SK-N-SH (cell line): ENCODE results near the gene DVL3. TPM values are rescaled to one million over a fixed set of nuclear protein-coding genes. Genes with fewer than 3 reads are reported as not detected.
A peak's percentile ranks its signal among the peaks of the same experiment; 100 is the strongest.
"Not testable (repeated sequence)": the region's sequence is repeated elsewhere in the genome, so short reads cannot be mapped to it uniquely, and the experiment has no call there.

Experiments used
- CTCF ChIA-PET: fragments of 300-600, 350-600 bp; formaldehyde crosslinking; extraction: SDS; loops from one replicate; lab custom pipeline; 2021; lab: Yijun Ruan, JAX
- POLR2A ChIA-PET: fragments of 350-600 bp; sonication (Branson Sonifier 250); formaldehyde crosslinking; extraction: SDS; loops from one replicate; lab custom pipeline; 2020; ENCODE audit warnings: antibody characterized with exemption, inconsistent platforms; lab: Yijun Ruan, JAX
- DNase-seq: peaks from one replicate; pipeline ENCODE4 v3.0.0; 2012
- H2AFZ ChIP-seq: fragments of 200-600 bp; sonication (generic); 2 replicates; pipeline ENCODE4 v1.8.1; 2016; ENCODE audit warnings: antibody characterized with exemption, mild to moderate bottlenecking, low read depth
- H3F3A ChIP-seq: fragments of 200-600 bp; sonication (generic); replicated peaks from 2 replicates; pipeline ENCODE3; 2016; ENCODE audit warnings: antibody characterized with exemption, mild to moderate bottlenecking; ENCODE audit not compliant: insufficient read depth
- H3K27ac ChIP-seq, 2 experiments: fragments of 200-500 bp in 1 of 2; fragments of 200-600 bp in 1 of 2; sonication (Bioruptor generic) in 1 of 2; sonication (generic), shearing (Covaris generic) in 1 of 2; 2 replicates each; pipeline versions ENCODE4 v1.5.1 to v1.6.1; 2014 to 2016; ENCODE audit warnings: low read depth in 2 of 2, inconsistent platforms in 1 of 2, low read length in 1 of 2, mild to moderate bottlenecking in 1 of 2, mixed read lengths in 1 of 2
- H3K27me3 ChIP-seq: fragments of 200-600 bp; sonication (generic), shearing (Covaris generic); 2 replicates; pipeline ENCODE4 v1.6.1; 2016; ENCODE audit warnings: mixed run types; ENCODE audit not compliant: insufficient read depth
- H3K36me3 ChIP-seq, 2 experiments: fragments of 200-500 bp in 1 of 2; fragments of 200-600 bp in 1 of 2; sonication (Bioruptor generic) in 1 of 2; sonication (generic) in 1 of 2; replicated peaks in 1 of 2; 2 replicates each; pipeline versions ENCODE3 to v1.5.1; 2014 to 2016; ENCODE audit warnings: low read length in 1 of 2, mild to moderate bottlenecking in 1 of 2; ENCODE audit not compliant: insufficient read depth in 2 of 2, control insufficient read depth in 1 of 2
- H3K4me1 ChIP-seq, 2 experiments: fragments of 200-500 bp in 1 of 2; fragments of 200-600 bp in 1 of 2; sonication (Bioruptor generic) in 1 of 2; sonication (generic), shearing (Covaris generic) in 1 of 2; 2 replicates each; pipeline versions ENCODE4 v1.5.1 to v1.6.1; 2014 to 2016; ENCODE audit warnings: low read depth in 1 of 2, low read length in 1 of 2, mixed run types in 1 of 2; ENCODE audit not compliant: insufficient read depth in 2 of 2, control insufficient read depth in 1 of 2
- H3K4me2 ChIP-seq: fragments of 200-600 bp; sonication (generic), shearing (Covaris generic); 2 replicates; pipeline ENCODE4 v1.6.1; 2017; ENCODE audit warnings: mixed run types
- H3K4me3 ChIP-seq, 2 experiments: fragments of 200-500 bp in 1 of 2; fragments of 200-600 bp in 1 of 2; sonication (Bioruptor generic) in 1 of 2; sonication (generic), shearing (Covaris generic) in 1 of 2; 2 replicates each; pipeline versions ENCODE4 v1.5.1 to v1.8.1; 2014 to 2016; ENCODE audit warnings: low read depth in 2 of 2, inconsistent platforms in 1 of 2, low read length in 1 of 2, mild to moderate bottlenecking in 1 of 2, mixed read lengths in 1 of 2, moderate library complexity in 1 of 2
- H3K79me2 ChIP-seq: fragments of 200-600 bp; sonication (generic); 2 replicates; pipeline ENCODE4 v1.8.1; 2017; ENCODE audit warnings: mild to moderate bottlenecking; ENCODE audit not compliant: insufficient read depth
- H3K9ac ChIP-seq: fragments of 200-600 bp; sonication (generic); 2 replicates; pipeline ENCODE4 v1.6.1; 2017; ENCODE audit warnings: mixed run types
- H3K9me2 ChIP-seq: fragments of 200-600 bp; sonication (generic); 2 replicates; pipeline ENCODE4 v1.6.1; 2017; ENCODE audit warnings: mixed run types
- H3K9me3 ChIP-seq: fragments of 200-600 bp; sonication (generic); 2 replicates; pipeline ENCODE4 v1.6.1; 2017; ENCODE audit warnings: mixed run types, mild to moderate bottlenecking, moderate library complexity
- H4K20me1 ChIP-seq: fragments of 200-600 bp; sonication (generic); 2 replicates; pipeline ENCODE4 v1.6.1; 2017; ENCODE audit warnings: mild to moderate bottlenecking, mixed run types; ENCODE audit not compliant: insufficient read depth
- CHD2 ChIP-seq: fragments of 150-350 bp; IDR thresholded peaks from 2 replicates; pipeline ENCODE4 v1.6.1; 2018; ENCODE audit warnings: low read length; ENCODE audit not compliant: partially characterized antibody
- CTCF ChIP-seq: fragments of 200-600 bp; sonication (generic); IDR thresholded peaks from 2 replicates; pipeline ENCODE4 v1.6.1; 2017; ENCODE audit warnings: antibody characterized with exemption, mild to moderate bottlenecking, moderate library complexity
- ELF1 ChIP-seq: IDR thresholded peaks from 2 replicates; pipeline ENCODE4 v1.4.0; 2012
- EP300 ChIP-seq, 2 experiments: IDR thresholded peaks; 2 replicates each; pipeline versions ENCODE4 v1.4.0 to v1.6.1; 2012; ENCODE audit warnings: borderline replicate concordance in 1 of 2, low read depth in 1 of 2, low read length in 1 of 2
- FOSL2 ChIP-seq: IDR thresholded peaks from 2 replicates; pipeline ENCODE4 v1.4.0; 2012; ENCODE audit warnings: low read depth, mild to moderate bottlenecking, moderate library complexity, borderline replicate concordance
- FOXJ3 ChIP-seq: sonication (generic); formaldehyde crosslinking; IDR thresholded peaks from 2 replicates; pipeline ENCODE4 v1.5.1; 2020; ENCODE audit warnings: mild to moderate bottlenecking, missing genetic modification reagents
- MXI1 ChIP-seq: IDR thresholded peaks from 2 replicates; pipeline ENCODE4 v1.6.1; 2012; ENCODE audit warnings: mild to moderate bottlenecking, low read depth, low read length, improper control_type of control experiment
- NFIC ChIP-seq: IDR thresholded peaks from 2 replicates; pipeline ENCODE4 v1.4.0; 2012; ENCODE audit warnings: borderline replicate concordance
- PBX3 ChIP-seq: IDR thresholded peaks from 2 replicates; pipeline ENCODE4; 2012
- RAD21 ChIP-seq: IDR thresholded peaks from 2 replicates; pipeline ENCODE4 v1.6.1; 2012; ENCODE audit warnings: mild to moderate bottlenecking, low read length
- SMC3 ChIP-seq: IDR thresholded peaks from 2 replicates; pipeline ENCODE4 v1.6.1; 2012; ENCODE audit warnings: low read depth, low read length, improper control_type of control experiment
- TAF1 ChIP-seq: IDR thresholded peaks from 2 replicates; pipeline ENCODE4 v1.6.1; 2012; ENCODE audit warnings: low read depth, mild to moderate bottlenecking, low read length, moderate library complexity, borderline replicate concordance
- TEAD4 ChIP-seq: IDR thresholded peaks from 2 replicates; pipeline ENCODE4 v1.4.0; 2012; ENCODE audit warnings: mild to moderate bottlenecking, borderline replicate concordance; ENCODE audit not compliant: insufficient read depth
- YY1 ChIP-seq: IDR thresholded peaks from 2 replicates; pipeline ENCODE4 v1.4.0; 2012; ENCODE audit warnings: low read depth, mild to moderate bottlenecking
- WGBS: methylation state at CpG from one replicate; pipeline ENCODE4 v1.1.6; 2017; ENCODE audit warnings: low lambda C conversion rate; 5-methylcytosine and 5-hydroxymethylcytosine counted together
- polyA plus RNA-seq, 3 experiments: library from polyadenylated mRNA; depleted of rRNA; stranded (reverse); fragments of >200 nt; gene quantifications; 2 replicates each; pipeline ENCODE4 v1.2.3, GENCODE V29; 2012
- TF ChIP-seq, protein P1 (sequence below): IDR thresholded peaks from 2 replicates; pipeline ENCODE4 v1.6.1; 2012; ENCODE audit warnings: mild to moderate bottlenecking, low read depth, low read length, moderate library complexity

DVL3 gene
- polyA plus RNA-seq, 1 of the 3 experiments (the other 2 are of a cell fraction), result 29.6 TPM

GRCh38 chr3:184149123-184149522 is 6.1 kb upstream of the DVL3 start (continued):
- TF ChIP-seq TEAD4, result no peak
- TF ChIP-seq FOSL2, result no peak
- no peak for TF ChIP-seq FOXJ3 (CRISPR knock-in tag)
- no peak for TF ChIP-seq MXI1
- TF ChIP-seq YY1, result no peak
- no peak for TF ChIP-seq EP300 (IDR thresholded peaks at IDR 0.05; ENCODE audit: borderline replicate concordance in 1 of 2, low read depth in 1 of 2, low read length in 1 of 2)
- no peak for TF ChIP-seq TAF1
- TF ChIP-seq NFIC, result no peak

DNA sequence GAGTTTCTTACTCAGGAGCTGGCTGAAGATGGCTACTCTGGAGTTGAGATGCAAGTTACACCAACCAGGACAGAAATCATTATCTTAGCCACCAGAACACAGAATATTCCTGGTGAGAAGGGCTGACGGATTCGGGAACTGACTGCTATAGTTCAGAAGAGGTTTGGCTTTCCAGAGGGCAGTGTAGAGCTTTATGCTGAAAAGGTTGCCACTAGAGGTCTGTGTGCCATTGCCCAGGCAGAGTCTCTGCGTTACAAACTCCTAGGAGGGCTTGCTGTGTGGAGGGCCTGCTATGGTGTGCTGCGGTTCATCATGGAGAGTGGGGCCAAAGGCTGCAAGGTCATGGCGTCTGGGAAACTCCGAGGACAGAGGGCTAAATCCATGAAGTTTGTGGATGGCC is 5.4 kb upstream of the DVL3 start:
- H3K9me3 ChIP-seq, H4K20me1 ChIP-seq, H3K27ac ChIP-seq, H3K27me3 ChIP-seq, H3K4me1 ChIP-seq, H3K9me2 ChIP-seq, DNase-seq, H3K4me3 ChIP-seq, H3K4me2 ChIP-seq, H3K9ac ChIP-seq, POLR2A ChIA-PET, H2AFZ ChIP-seq: not testable (repeated sequence)
- H3K79me2 ChIP-seq, result peaks cover 12% of the 10 kb centered on the region; the same call in 1 of the 2 replicates
- TF ChIP-seq CTCF (peak; percentile 15; the same call in 1 of the 2 replicates), SMC3 (peak; percentile 22; the same call in 1 of the 2 replicates), RAD21 (peak; percentile 40)
- CTCF ChIA-PET, result interaction anchor here (0.6 to 2.5 kb wide), 3 partner anchors 100 to 203 kb away, joined by 3 to 12 read pairs (median 3); partner anchors contain the start of gene EEF1AKMT4
- peaks cover 17% of the 10 kb centered on the region for H3F3A ChIP-seq
- H3K36me3 ChIP-seq, result peaks cover 5 to 13% of the 10 kb centered on the region in 2 experiments
- 89% methylated on average over 4 of the region's 6 CpGs for WGBS

DNA sequence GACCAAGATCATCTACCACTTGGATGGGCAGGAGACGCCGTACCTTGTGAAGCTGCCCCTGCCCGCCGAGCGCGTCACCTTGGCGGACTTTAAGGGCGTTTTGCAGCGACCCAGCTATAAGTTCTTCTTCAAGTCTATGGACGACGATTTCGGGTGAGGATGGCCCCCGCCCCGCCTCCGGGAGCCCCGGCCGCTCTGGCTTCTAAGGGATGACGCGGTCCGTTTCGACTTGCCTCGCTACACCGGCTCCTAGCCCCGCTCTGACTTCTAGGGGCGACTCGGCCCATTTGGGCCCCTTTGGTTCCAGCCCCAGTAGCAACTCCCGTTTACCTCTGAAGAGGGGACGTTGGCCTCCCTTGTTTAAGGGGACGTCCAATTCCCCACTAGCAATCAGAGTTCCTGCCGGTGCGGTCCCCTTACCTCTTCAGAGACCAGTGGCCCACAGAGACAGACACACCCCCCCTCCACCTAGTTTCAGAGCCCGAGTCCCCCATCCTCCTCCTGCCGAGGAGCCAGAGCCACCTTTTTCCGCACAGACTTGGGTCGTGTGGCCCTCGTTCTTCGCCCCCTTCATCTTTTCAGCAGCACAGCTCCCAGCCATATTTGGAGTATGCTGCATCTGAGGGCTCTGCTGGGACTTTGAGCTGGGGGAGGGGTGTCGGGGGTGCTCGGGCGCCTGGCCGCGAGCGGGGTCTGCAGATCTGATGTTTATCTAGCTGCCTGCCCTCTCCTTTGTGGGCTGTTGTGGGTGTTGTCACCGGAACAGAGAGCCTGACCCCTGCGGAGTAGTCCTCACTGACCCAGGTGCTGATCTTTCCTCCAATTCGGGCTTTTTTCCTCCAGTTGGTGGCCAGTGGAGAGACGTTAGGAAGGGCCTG is 706 bp downstream of the DVL3 start:
- CTCF ChIA-PET, result interaction anchor here (0.7 to 2.4 kb wide), 7 partner anchors 11 to 94 kb away, joined by 3 to 15 read pairs (median 4); partner anchors contain the start of genes AP2M1, EEF1AKMT4 and EIF2B5
- Histone ChIP-seq H3F3A (peaks cover 20% of the 10 kb centered on the region), H2AFZ (peak overlapping the region; percentile 53; the same call in 1 of the 2 replicates), H3K4me2 (peak overlapping the region; percentile 92), H3K27ac (peak overlapping the region; percentile 82 to 90), H3K4me3 (peak overlapping the region; percentile 80 to 95), H3K4me1 (peaks cover 16 to 17% of the 10 kb centered on the region in 2 experiments; a peak in 3 of 4 replicates), H3K79me2 (peaks cover 65% of the 10 kb centered on the region), H3K27me3 (no peaks in the 10 kb centered on the region), H3K9me3 (no peaks in the 10 kb centered on the region), H3K9ac (peak overlapping the region; percentile 87), H3K36me3 (peaks cover 0 to 7% of the 10 kb centered on the region in 2 experiments), H4K20me1 (peaks cover 40% of the 10 kb centered on the region), H3K9me2 (no peaks in the 10 kb centered on the region)
- DNase-seq, result peak; percentile 74
- POLR2A ChIA-PET, result interaction anchor here (0.5 to 1.9 kb wide), 6 partner anchors 16 to 622 kb away, joined by 3 to 9 read pairs (median 4); partner anchors contain the start of genes ABCF3, AP2M1 and EIF2B5
- 3% methylated on average over 21 of the region's 47 CpGs for WGBS
- TF ChIP-seq CHD2 (no peak), PBX3 (no peak), CTCF (no peak), ELF1 (no peak), FOSL2 (no peak)
- TF ChIP-seq, protein P1, sequence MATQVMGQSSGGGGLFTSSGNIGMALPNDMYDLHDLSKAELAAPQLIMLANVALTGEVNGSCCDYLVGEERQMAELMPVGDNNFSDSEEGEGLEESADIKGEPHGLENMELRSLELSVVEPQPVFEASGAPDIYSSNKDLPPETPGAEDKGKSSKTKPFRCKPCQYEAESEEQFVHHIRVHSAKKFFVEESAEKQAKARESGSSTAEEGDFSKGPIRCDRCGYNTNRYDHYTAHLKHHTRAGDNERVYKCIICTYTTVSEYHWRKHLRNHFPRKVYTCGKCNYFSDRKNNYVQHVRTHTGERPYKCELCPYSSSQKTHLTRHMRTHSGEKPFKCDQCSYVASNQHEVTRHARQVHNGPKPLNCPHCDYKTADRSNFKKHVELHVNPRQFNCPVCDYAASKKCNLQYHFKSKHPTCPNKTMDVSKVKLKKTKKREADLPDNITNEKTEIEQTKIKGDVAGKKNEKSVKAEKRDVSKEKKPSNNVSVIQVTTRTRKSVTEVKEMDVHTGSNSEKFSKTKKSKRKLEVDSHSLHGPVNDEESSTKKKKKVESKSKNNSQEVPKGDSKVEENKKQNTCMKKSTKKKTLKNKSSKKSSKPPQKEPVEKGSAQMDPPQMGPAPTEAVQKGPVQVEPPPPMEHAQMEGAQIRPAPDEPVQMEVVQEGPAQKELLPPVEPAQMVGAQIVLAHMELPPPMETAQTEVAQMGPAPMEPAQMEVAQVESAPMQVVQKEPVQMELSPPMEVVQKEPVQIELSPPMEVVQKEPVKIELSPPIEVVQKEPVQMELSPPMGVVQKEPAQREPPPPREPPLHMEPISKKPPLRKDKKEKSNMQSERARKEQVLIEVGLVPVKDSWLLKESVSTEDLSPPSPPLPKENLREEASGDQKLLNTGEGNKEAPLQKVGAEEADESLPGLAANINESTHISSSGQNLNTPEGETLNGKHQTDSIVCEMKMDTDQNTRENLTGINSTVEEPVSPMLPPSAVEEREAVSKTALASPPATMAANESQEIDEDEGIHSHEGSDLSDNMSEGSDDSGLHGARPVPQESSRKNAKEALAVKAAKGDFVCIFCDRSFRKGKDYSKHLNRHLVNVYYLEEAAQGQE, result peak; percentile 33; the same call in 1 of the 2 replicates
